ENCODE results near the gene KHDC3L.
"Not testable (repeated sequence)": the region's sequence is repeated elsewhere in the genome, so short reads cannot be mapped to it uniquely, and the experiment has no call there.

The KHDC3L gene

GRCh38 chr6:73369563-73369962 lies 7.1 kb downstream of the KHDC3L start, which contains the start of gene OOEP:
Gene OOEP, minus strand, starts transcription at chr6:73369897. Its CDS starts 105 bp downstream, at chr6:73369792.
- Histone ChIP-seq H3K9ac (ENCODE audit: low read length in 2 of 2) (no peak within 1 kb of the TSS), H3K4me3 (ENCODE audit: low read length in 2 of 2) (no peak within 1 kb of the TSS), H3K36me3 (ENCODE audit: control insufficient read depth in 2 of 2, insufficient read depth in 2 of 2, low read length in 2 of 2) (no peaks in the 10 kb centered on the region), H3K4me1 (ENCODE audit: control insufficient read depth, insufficient read depth, low read length) (no peaks in the 10 kb centered on the region), H3K9me3 (ENCODE audit: control insufficient read depth in 2 of 2, low read length in 2 of 2) (peaks cover 0 to 6% of the 10 kb centered on the region in 2 donors), H3K27me3 (ENCODE audit: control insufficient read depth in 1 of 2, insufficient read depth in 2 of 2, low read length in 2 of 2) (no peaks in the 10 kb centered on the region), H3K27ac (ENCODE audit: low read length) (no peak within 1 kb of the TSS)

- H3K9ac ChIP-seq (ENCODE audit: low read length in 2 of 2): no peak overlapping the region
- no peaks in the 10 kb centered on the region for H3K27me3 ChIP-seq (ENCODE audit: control insufficient read depth in 1 of 2, insufficient read depth in 2 of 2, low read length in 2 of 2)
- no peaks in the 10 kb centered on the region for H3K4me1 ChIP-seq (ENCODE audit: control insufficient read depth, insufficient read depth, low read length)
- H3K27ac ChIP-seq (ENCODE audit: low read length): no peak overlapping the region
- H3K4me3 ChIP-seq (ENCODE audit: low read length in 2 of 2): no peak overlapping the region
- H3K9me3 ChIP-seq (ENCODE audit: control insufficient read depth in 2 of 2, low read length in 2 of 2): peaks cover 0 to 6% of the 10 kb centered on the region in 2 donors
- no peaks in the 10 kb centered on the region for H3K36me3 ChIP-seq (ENCODE audit: control insufficient read depth in 2 of 2, insufficient read depth in 2 of 2, low read length in 2 of 2)
These were observed 9.5 kb downstream of the KHDC3L start for GRCh38 chr6:73371984-73372383.

- Histone ChIP-seq H3K27me3 (ENCODE audit: control insufficient read depth in 1 of 2, insufficient read depth in 2 of 2, low read length in 2 of 2) (no peaks in the 10 kb centered on the region), H3K4me1 (ENCODE audit: control insufficient read depth, insufficient read depth, low read length) (no peaks in the 10 kb centered on the region), H3K9ac (ENCODE audit: low read length in 2 of 2) (no peak overlapping the region), H3K27ac (ENCODE audit: low read length) (no peak overlapping the region), H3K9me3 (ENCODE audit: control insufficient read depth in 2 of 2, low read length in 2 of 2) (peaks cover 0 to 6% of the 10 kb centered on the region in 2 donors), H3K36me3 (ENCODE audit: control insufficient read depth in 2 of 2, insufficient read depth in 2 of 2, low read length in 2 of 2) (no peaks in the 10 kb centered on the region), H3K4me3 (ENCODE audit: low read length in 2 of 2) (no peak overlapping the region)
These were observed 10.1 kb downstream of the KHDC3L start for GRCh38 chr6:73372516-73372915.

GRCh38 chr6:73375216-73375615 lies 12.8 kb downstream of the KHDC3L start:
- Histone ChIP-seq H3K4me3 (ENCODE audit: low read length in 2 of 2) (no peak overlapping the region), H3K27me3 (ENCODE audit: control insufficient read depth in 1 of 2, insufficient read depth in 2 of 2, low read length in 2 of 2) (no peaks in the 10 kb centered on the region), H3K27ac (ENCODE audit: low read length) (no peak overlapping the region), H3K4me1 (ENCODE audit: control insufficient read depth, insufficient read depth, low read length) (no peaks in the 10 kb centered on the region), H3K9ac (ENCODE audit: low read length in 2 of 2) (no peak overlapping the region), H3K9me3 (ENCODE audit: control insufficient read depth in 2 of 2, low read length in 2 of 2) (peaks cover 0 to 6% of the 10 kb centered on the region in 2 donors), H3K36me3 (ENCODE audit: control insufficient read depth in 2 of 2, insufficient read depth in 2 of 2, low read length in 2 of 2) (no peaks in the 10 kb centered on the region)

- no peak overlapping the region for H3K9ac ChIP-seq (ENCODE audit: low read length in 2 of 2)
- H3K4me1 ChIP-seq (ENCODE audit: control insufficient read depth, insufficient read depth, low read length): no peaks in the 10 kb centered on the region
These were observed 14.8 kb downstream of the KHDC3L start for GRCh38 chr6:73377225-73377624.

GRCh38 chr6:73381531-73381930 lies 19.1 kb downstream of the KHDC3L start:
- H3K27me3 ChIP-seq (ENCODE audit: control insufficient read depth in 1 of 2, insufficient read depth in 2 of 2, low read length in 2 of 2); H3K27ac ChIP-seq (ENCODE audit: low read length); H3K4me3 ChIP-seq (ENCODE audit: low read length in 2 of 2); H3K4me1 ChIP-seq (ENCODE audit: control insufficient read depth, insufficient read depth, low read length); H3K9ac ChIP-seq (ENCODE audit: low read length in 2 of 2); H3K9me3 ChIP-seq (ENCODE audit: control insufficient read depth in 2 of 2, low read length in 2 of 2); H3K36me3 ChIP-seq (ENCODE audit: control insufficient read depth in 2 of 2, insufficient read depth in 2 of 2, low read length in 2 of 2): not testable (repeated sequence)

More at GRCh38 chr6:73377225-73377624, 14.8 kb downstream of the KHDC3L start:
- Histone ChIP-seq H3K4me3 (ENCODE audit: low read length in 2 of 2) (no peak overlapping the region), H3K27ac (ENCODE audit: low read length) (no peak overlapping the region), H3K9me3 (ENCODE audit: control insufficient read depth in 2 of 2, low read length in 2 of 2) (no peaks in the 10 kb centered on the region), H3K36me3 (ENCODE audit: control insufficient read depth in 2 of 2, insufficient read depth in 2 of 2, low read length in 2 of 2) (no peaks in the 10 kb centered on the region), H3K27me3 (ENCODE audit: control insufficient read depth in 1 of 2, insufficient read depth in 2 of 2, low read length in 2 of 2) (no peaks in the 10 kb centered on the region)

- Histone ChIP-seq H3K4me1 (ENCODE audit: control insufficient read depth, insufficient read depth, low read length) (no peaks in the 10 kb centered on the region), H3K9ac (ENCODE audit: low read length in 2 of 2) (no peak overlapping the region), H3K36me3 (ENCODE audit: control insufficient read depth in 2 of 2, insufficient read depth in 2 of 2, low read length in 2 of 2) (no peaks in the 10 kb centered on the region), H3K27ac (ENCODE audit: low read length) (no peak overlapping the region), H3K27me3 (ENCODE audit: control insufficient read depth in 1 of 2, insufficient read depth in 2 of 2, low read length in 2 of 2) (no peaks in the 10 kb centered on the region), H3K9me3 (ENCODE audit: control insufficient read depth in 2 of 2, low read length in 2 of 2) (no peaks in the 10 kb centered on the region), H3K4me3 (ENCODE audit: low read length in 2 of 2) (no peak overlapping the region)
These were observed 20.1 kb downstream of the KHDC3L start for GRCh38 chr6:73382462-73383113.

- Histone ChIP-seq H3K9ac (ENCODE audit: low read length in 2 of 2) (peak overlapping the region in 1 of 2 donors; percentile 13), H3K36me3 (ENCODE audit: control insufficient read depth in 2 of 2, insufficient read depth in 2 of 2, low read length in 2 of 2) (no peaks in the 10 kb centered on the region)
These were observed 26.0 kb downstream of the KHDC3L start for GRCh38 chr6:73388433-73388799.

GRCh38 chr6:73388800-73389512 lies 26.5 kb downstream of the KHDC3L start:
- Histone ChIP-seq H3K9ac (ENCODE audit: low read length in 2 of 2) (peak overlapping the region in 1 of 2 donors; percentile 62), H3K4me3 (ENCODE audit: low read length in 2 of 2) (peak overlapping the region; percentile 45 to 74), H3K27ac (ENCODE audit: low read length) (no peak overlapping the region), H3K4me1 (ENCODE audit: control insufficient read depth, insufficient read depth, low read length) (peaks cover 7% of the 10 kb centered on the region), H3K27me3 (ENCODE audit: control insufficient read depth in 1 of 2, insufficient read depth in 2 of 2, low read length in 2 of 2) (no peaks in the 10 kb centered on the region), H3K9me3 (ENCODE audit: control insufficient read depth in 2 of 2, low read length in 2 of 2) (no peaks in the 10 kb centered on the region), H3K36me3 (ENCODE audit: control insufficient read depth in 2 of 2, insufficient read depth in 2 of 2, low read length in 2 of 2) (no peaks in the 10 kb centered on the region)

More at GRCh38 chr6:73388433-73388799, 26.0 kb downstream of the KHDC3L start:
- Histone ChIP-seq H3K4me1 (ENCODE audit: control insufficient read depth, insufficient read depth, low read length) (peaks cover 7% of the 10 kb centered on the region), H3K27me3 (ENCODE audit: control insufficient read depth in 1 of 2, insufficient read depth in 2 of 2, low read length in 2 of 2) (no peaks in the 10 kb centered on the region), H3K4me3 (ENCODE audit: low read length in 2 of 2) (peak overlapping the region; percentile 45 to 74), H3K9me3 (ENCODE audit: control insufficient read depth in 2 of 2, low read length in 2 of 2) (no peaks in the 10 kb centered on the region), H3K27ac (ENCODE audit: low read length) (no peak overlapping the region)

- H3K9me3 ChIP-seq (ENCODE audit: control insufficient read depth in 2 of 2, low read length in 2 of 2): no peaks in the 10 kb centered on the region
- peaks cover 7% of the 10 kb centered on the region for H3K4me1 ChIP-seq (ENCODE audit: control insufficient read depth, insufficient read depth, low read length)
- no peak overlapping the region for H3K4me3 ChIP-seq (ENCODE audit: low read length in 2 of 2)
- no peak overlapping the region for H3K9ac ChIP-seq (ENCODE audit: low read length in 2 of 2)
- H3K27me3 ChIP-seq (ENCODE audit: control insufficient read depth in 1 of 2, insufficient read depth in 2 of 2, low read length in 2 of 2): no peaks in the 10 kb centered on the region
- H3K27ac ChIP-seq (ENCODE audit: low read length): no peak overlapping the region
- H3K36me3 ChIP-seq (ENCODE audit: control insufficient read depth in 2 of 2, insufficient read depth in 2 of 2, low read length in 2 of 2): no peaks in the 10 kb centered on the region
These were observed 27.4 kb downstream of the KHDC3L start for GRCh38 chr6:73389854-73390253.

- no peak overlapping the region for H3K9ac ChIP-seq (ENCODE audit: low read length in 2 of 2)
- H3K4me3 ChIP-seq (ENCODE audit: low read length in 2 of 2): no peak overlapping the region
- no peaks in the 10 kb centered on the region for H3K9me3 ChIP-seq (ENCODE audit: control insufficient read depth in 2 of 2, low read length in 2 of 2)
- no peaks in the 10 kb centered on the region for H3K36me3 ChIP-seq (ENCODE audit: control insufficient read depth in 2 of 2, insufficient read depth in 2 of 2, low read length in 2 of 2)
- H3K27ac ChIP-seq (ENCODE audit: low read length): no peak overlapping the region
- no peaks in the 10 kb centered on the region for H3K27me3 ChIP-seq (ENCODE audit: control insufficient read depth in 1 of 2, insufficient read depth in 2 of 2, low read length in 2 of 2)
- peaks cover 7% of the 10 kb centered on the region for H3K4me1 ChIP-seq (ENCODE audit: control insufficient read depth, insufficient read depth, low read length)
These were observed 29.2 kb downstream of the KHDC3L start for GRCh38 chr6:73391675-73392074.
